Nephron (organoid): Measurements from ENCODE around the gene DHRS3.

Experiments used
- H3K27ac Mint-ChIP-seq, 3 experiments: 2 replicates each; pipeline ENCODE4 v1.8.0; 2020; ENCODE audit warnings: mixed read lengths in 3 of 3, mild to moderate bottlenecking in 2 of 3, moderate library complexity in 1 of 3
- H3K27me3 Mint-ChIP-seq: 2 replicates; pipeline ENCODE4 v1.8.0; 2021; ENCODE audit warnings: low read depth, mild to moderate bottlenecking, moderate library complexity, mixed read lengths
- H3K36me3 Mint-ChIP-seq: 2 replicates; pipeline ENCODE4 v1.8.0; 2020; ENCODE audit warnings: low read depth, mixed read lengths
- H3K4me1 Mint-ChIP-seq: 2 replicates; pipeline ENCODE4 v1.8.0; 2020; ENCODE audit warnings: mixed read lengths
- H3K4me3 Mint-ChIP-seq, 3 experiments: 2 replicates each; pipeline ENCODE4 v1.8.0; 2020; ENCODE audit warnings: mild to moderate bottlenecking in 3 of 3, mixed read lengths in 3 of 3, moderate library complexity in 2 of 3
- H3K9me3 Mint-ChIP-seq: 2 replicates; pipeline ENCODE4 v1.8.0; 2020; ENCODE audit warnings: mixed read lengths
- TF ChIP-seq, protein P1 (sequence below), 3 experiments: fragments of 200-600 bp; sonication (generic); IDR thresholded peaks; one replicate each; pipeline ENCODE4 v1.5.0; 2021; ENCODE audit warnings: antibody characterized with exemption in 3 of 3; ENCODE audit not compliant: unreplicated experiment in 3 of 3

The DHRS3 gene

DNA sequence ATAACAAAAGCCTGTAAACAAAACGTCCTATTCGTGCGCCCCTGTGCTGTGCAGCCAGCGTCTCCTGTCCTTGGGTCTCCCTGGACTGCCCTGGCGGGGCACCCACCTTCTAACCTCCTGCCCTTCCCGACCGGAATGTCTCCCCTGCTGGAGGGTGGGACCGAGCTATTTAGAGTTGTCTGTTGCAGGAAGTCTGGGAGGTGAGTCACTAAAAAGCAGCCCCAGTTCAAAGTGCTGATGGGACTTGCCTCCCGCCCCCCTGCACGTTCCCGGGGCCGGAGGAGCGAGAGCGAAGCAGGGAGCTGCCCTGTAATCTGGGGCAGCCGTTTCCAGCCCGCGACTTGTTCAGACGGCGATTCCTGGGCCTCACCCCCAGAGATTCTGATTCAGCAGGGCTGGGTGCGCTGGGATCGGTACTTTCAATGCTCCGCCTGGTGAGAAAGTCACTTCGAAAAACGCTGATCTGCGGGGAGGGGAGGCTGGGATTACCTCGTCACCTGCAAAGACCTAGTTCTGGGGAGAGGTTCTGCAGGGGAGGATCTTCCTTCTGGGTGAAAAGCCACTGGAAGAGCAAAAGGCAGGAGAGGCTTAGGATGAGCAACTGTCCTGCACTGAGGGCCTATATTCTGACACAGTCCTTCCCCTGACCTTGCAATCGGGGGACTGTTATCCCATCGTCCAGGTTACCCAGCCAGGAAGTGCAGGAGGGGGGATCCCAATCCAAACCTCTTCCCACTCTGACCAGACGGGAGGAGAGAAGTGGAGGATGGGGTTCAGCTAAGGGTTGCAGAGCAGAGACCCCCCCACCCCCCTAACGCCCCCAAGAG lies 1.2 kb upstream of the DHRS3 start:
- H3K36me3 Mint-ChIP-seq, result peaks cover 12% of the 10 kb centered on the region
- H3K9me3 Mint-ChIP-seq, result no peaks in the 10 kb centered on the region
- H3K4me1 Mint-ChIP-seq, result peaks cover 61% of the 10 kb centered on the region
- H3K27ac Mint-ChIP-seq, result peak overlapping the region; percentile 96 to 100 (median 99)
- H3K4me3 Mint-ChIP-seq, result peak overlapping the region; percentile 98 to 100 (median 99)
- TF ChIP-seq, protein P1, sequence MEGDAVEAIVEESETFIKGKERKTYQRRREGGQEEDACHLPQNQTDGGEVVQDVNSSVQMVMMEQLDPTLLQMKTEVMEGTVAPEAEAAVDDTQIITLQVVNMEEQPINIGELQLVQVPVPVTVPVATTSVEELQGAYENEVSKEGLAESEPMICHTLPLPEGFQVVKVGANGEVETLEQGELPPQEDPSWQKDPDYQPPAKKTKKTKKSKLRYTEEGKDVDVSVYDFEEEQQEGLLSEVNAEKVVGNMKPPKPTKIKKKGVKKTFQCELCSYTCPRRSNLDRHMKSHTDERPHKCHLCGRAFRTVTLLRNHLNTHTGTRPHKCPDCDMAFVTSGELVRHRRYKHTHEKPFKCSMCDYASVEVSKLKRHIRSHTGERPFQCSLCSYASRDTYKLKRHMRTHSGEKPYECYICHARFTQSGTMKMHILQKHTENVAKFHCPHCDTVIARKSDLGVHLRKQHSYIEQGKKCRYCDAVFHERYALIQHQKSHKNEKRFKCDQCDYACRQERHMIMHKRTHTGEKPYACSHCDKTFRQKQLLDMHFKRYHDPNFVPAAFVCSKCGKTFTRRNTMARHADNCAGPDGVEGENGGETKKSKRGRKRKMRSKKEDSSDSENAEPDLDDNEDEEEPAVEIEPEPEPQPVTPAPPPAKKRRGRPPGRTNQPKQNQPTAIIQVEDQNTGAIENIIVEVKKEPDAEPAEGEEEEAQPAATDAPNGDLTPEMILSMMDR (IDR thresholded peaks at IDR 0.05; ENCODE audit: unreplicated experiment in 3 of 3), result no peak
- H3K27me3 Mint-ChIP-seq, result peaks cover 3% of the 10 kb centered on the region

DNA sequence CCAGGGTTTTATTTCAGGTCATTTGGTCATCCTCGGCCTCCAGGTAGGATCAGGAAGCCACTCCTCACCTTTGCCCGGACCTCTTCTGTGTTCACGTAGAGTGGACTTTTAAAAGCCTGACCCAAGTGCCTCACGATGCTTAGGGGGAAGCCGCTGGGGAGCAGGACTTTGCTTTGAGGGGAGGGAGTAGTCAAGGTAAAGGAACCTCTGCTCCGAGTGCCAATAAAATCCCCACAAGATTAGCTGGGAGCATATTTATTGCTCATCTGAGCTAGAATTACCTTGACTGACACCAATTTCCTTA lies 603 bp upstream of the DHRS3 start:
- peaks cover 3% of the 10 kb centered on the region for H3K27me3 Mint-ChIP-seq
- H3K36me3 Mint-ChIP-seq, result peaks cover 13% of the 10 kb centered on the region
- peak overlapping the region; percentile 98 to 100 (median 99) for H3K4me3 Mint-ChIP-seq
- H3K4me1 Mint-ChIP-seq, result peaks cover 61% of the 10 kb centered on the region
- peak overlapping the region; percentile 96 to 100 (median 99) for H3K27ac Mint-ChIP-seq
- H3K9me3 Mint-ChIP-seq, result no peaks in the 10 kb centered on the region
- TF ChIP-seq, protein P1 (IDR thresholded peaks at IDR 0.05; ENCODE audit: unreplicated experiment in 3 of 3), result no peak

- Mint-ChIP-seq H3K9me3 (no peaks in the 10 kb centered on the region), H3K27ac (peak overlapping the region; percentile 96 to 100 (median 99)), H3K36me3 (peaks cover 24% of the 10 kb centered on the region), H3K4me1 (peaks cover 61% of the 10 kb centered on the region), H3K27me3 (peaks cover 3% of the 10 kb centered on the region), H3K4me3 (peak overlapping the region; percentile 98 to 100 (median 99))
- TF ChIP-seq, protein P1 (IDR thresholded peaks at IDR 0.05; ENCODE audit: unreplicated experiment in 3 of 3), result no peak
Observed at GRCh38 chr1:12617511-12617900, 504 bp downstream of the DHRS3 start.

- peak overlapping the region; percentile 98 to 100 (median 99) for H3K4me3 Mint-ChIP-seq
- H3K27me3 Mint-ChIP-seq, result no peaks in the 10 kb centered on the region
- H3K4me1 Mint-ChIP-seq, result peaks cover 59% of the 10 kb centered on the region
- TF ChIP-seq, protein P1 (IDR thresholded peaks at IDR 0.05; ENCODE audit: unreplicated experiment in 3 of 3), result no peak
- no peaks in the 10 kb centered on the region for H3K9me3 Mint-ChIP-seq
- H3K36me3 Mint-ChIP-seq, result peaks cover 30% of the 10 kb centered on the region
- peak overlapping the region; percentile 96 to 100 (median 99) for H3K27ac Mint-ChIP-seq
Observed at GRCh38 chr1:12616709-12617373, 1.2 kb downstream of the DHRS3 start.

- TF ChIP-seq, protein P1 (IDR thresholded peaks at IDR 0.05; ENCODE audit: unreplicated experiment in 3 of 3), result no peak
- Mint-ChIP-seq H3K4me1 (peaks cover 61% of the 10 kb centered on the region), H3K9me3 (no peaks in the 10 kb centered on the region), H3K36me3 (peaks cover 36% of the 10 kb centered on the region), H3K4me3 (peak overlapping the region; percentile 98 to 100 (median 99)), H3K27ac (peak overlapping the region; percentile 96 to 99 (median 98)), H3K27me3 (no peaks in the 10 kb centered on the region)
Observed at GRCh38 chr1:12615865-12616708, 1.9 kb downstream of the DHRS3 start.
